SK-N-SH (cell line): Measurements from ENCODE around the gene B4GALNT3.

Experiments used
- EP300 ChIP-seq, 2 experiments: IDR thresholded peaks; 2 replicates each; pipeline versions ENCODE4 v1.4.0 to v1.6.1; 2012; ENCODE audit warnings: borderline replicate concordance in 1 of 2, low read depth in 1 of 2, low read length in 1 of 2
- FOXM1 ChIP-seq: IDR thresholded peaks from 2 replicates; pipeline ENCODE4 v1.4.0; 2012; ENCODE audit warnings: low read depth, mild to moderate bottlenecking
- NRF1 ChIP-seq: IDR thresholded peaks from 2 replicates; pipeline ENCODE4 v1.6.1; 2012; ENCODE audit warnings: low read depth, mild to moderate bottlenecking, low read length
- POLR2AphosphoS5 ChIP-seq: IDR thresholded peaks from 2 replicates; pipeline ENCODE4 v1.6.1; 2012; ENCODE audit warnings: low read depth, low read length
- RAD21 ChIP-seq: IDR thresholded peaks from 2 replicates; pipeline ENCODE4 v1.6.1; 2012; ENCODE audit warnings: mild to moderate bottlenecking, low read length
- TAF1 ChIP-seq: IDR thresholded peaks from 2 replicates; pipeline ENCODE4 v1.6.1; 2012; ENCODE audit warnings: low read depth, mild to moderate bottlenecking, low read length, moderate library complexity, borderline replicate concordance
- TF ChIP-seq, protein P1 (sequence below): IDR thresholded peaks from 2 replicates; pipeline ENCODE4; 2012
- TF ChIP-seq, protein P2 (sequence below): fragments of 200-600 bp; sonication (generic); IDR thresholded peaks from 2 replicates; pipeline ENCODE4 v1.6.1; 2017; ENCODE audit warnings: antibody characterized with exemption, mild to moderate bottlenecking, moderate library complexity
- TF ChIP-seq, protein P3 (sequence below): fragments of 150-350 bp; IDR thresholded peaks from 2 replicates; pipeline ENCODE4 v1.6.1; 2017; ENCODE audit warnings: antibody characterized with exemption, low read length, low read depth, borderline replicate concordance
- TF ChIP-seq, protein P4 (sequence below): IDR thresholded peaks from 2 replicates; pipeline ENCODE4 v1.6.1; 2012; ENCODE audit warnings: mild to moderate bottlenecking, low read depth, low read length, moderate library complexity

GRCh38 chr12:454833-455232, 4.9 kb upstream of the B4GALNT3 start:
- TF ChIP-seq POLR2AphosphoS5 (no peak), FOXM1 (no peak), EP300 (IDR thresholded peaks at IDR 0.05; ENCODE audit: borderline replicate concordance in 1 of 2, low read depth in 1 of 2, low read length in 1 of 2) (no peak), NRF1 (no peak), TAF1 (no peak), RAD21 (no peak)
- TF ChIP-seq, protein P1, sequence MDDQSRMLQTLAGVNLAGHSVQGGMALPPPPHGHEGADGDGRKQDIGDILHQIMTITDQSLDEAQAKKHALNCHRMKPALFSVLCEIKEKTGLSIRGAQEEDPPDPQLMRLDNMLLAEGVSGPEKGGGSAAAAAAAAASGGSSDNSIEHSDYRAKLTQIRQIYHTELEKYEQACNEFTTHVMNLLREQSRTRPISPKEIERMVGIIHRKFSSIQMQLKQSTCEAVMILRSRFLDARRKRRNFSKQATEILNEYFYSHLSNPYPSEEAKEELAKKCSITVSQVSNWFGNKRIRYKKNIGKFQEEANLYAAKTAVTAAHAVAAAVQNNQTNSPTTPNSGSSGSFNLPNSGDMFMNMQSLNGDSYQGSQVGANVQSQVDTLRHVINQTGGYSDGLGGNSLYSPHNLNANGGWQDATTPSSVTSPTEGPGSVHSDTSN: no peak
- TF ChIP-seq, protein P2, sequence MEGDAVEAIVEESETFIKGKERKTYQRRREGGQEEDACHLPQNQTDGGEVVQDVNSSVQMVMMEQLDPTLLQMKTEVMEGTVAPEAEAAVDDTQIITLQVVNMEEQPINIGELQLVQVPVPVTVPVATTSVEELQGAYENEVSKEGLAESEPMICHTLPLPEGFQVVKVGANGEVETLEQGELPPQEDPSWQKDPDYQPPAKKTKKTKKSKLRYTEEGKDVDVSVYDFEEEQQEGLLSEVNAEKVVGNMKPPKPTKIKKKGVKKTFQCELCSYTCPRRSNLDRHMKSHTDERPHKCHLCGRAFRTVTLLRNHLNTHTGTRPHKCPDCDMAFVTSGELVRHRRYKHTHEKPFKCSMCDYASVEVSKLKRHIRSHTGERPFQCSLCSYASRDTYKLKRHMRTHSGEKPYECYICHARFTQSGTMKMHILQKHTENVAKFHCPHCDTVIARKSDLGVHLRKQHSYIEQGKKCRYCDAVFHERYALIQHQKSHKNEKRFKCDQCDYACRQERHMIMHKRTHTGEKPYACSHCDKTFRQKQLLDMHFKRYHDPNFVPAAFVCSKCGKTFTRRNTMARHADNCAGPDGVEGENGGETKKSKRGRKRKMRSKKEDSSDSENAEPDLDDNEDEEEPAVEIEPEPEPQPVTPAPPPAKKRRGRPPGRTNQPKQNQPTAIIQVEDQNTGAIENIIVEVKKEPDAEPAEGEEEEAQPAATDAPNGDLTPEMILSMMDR: no peak
- TF ChIP-seq, protein P3, sequence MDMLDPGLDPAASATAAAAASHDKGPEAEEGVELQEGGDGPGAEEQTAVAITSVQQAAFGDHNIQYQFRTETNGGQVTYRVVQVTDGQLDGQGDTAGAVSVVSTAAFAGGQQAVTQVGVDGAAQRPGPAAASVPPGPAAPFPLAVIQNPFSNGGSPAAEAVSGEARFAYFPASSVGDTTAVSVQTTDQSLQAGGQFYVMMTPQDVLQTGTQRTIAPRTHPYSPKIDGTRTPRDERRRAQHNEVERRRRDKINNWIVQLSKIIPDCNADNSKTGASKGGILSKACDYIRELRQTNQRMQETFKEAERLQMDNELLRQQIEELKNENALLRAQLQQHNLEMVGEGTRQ: no peak
- TF ChIP-seq, protein P4, sequence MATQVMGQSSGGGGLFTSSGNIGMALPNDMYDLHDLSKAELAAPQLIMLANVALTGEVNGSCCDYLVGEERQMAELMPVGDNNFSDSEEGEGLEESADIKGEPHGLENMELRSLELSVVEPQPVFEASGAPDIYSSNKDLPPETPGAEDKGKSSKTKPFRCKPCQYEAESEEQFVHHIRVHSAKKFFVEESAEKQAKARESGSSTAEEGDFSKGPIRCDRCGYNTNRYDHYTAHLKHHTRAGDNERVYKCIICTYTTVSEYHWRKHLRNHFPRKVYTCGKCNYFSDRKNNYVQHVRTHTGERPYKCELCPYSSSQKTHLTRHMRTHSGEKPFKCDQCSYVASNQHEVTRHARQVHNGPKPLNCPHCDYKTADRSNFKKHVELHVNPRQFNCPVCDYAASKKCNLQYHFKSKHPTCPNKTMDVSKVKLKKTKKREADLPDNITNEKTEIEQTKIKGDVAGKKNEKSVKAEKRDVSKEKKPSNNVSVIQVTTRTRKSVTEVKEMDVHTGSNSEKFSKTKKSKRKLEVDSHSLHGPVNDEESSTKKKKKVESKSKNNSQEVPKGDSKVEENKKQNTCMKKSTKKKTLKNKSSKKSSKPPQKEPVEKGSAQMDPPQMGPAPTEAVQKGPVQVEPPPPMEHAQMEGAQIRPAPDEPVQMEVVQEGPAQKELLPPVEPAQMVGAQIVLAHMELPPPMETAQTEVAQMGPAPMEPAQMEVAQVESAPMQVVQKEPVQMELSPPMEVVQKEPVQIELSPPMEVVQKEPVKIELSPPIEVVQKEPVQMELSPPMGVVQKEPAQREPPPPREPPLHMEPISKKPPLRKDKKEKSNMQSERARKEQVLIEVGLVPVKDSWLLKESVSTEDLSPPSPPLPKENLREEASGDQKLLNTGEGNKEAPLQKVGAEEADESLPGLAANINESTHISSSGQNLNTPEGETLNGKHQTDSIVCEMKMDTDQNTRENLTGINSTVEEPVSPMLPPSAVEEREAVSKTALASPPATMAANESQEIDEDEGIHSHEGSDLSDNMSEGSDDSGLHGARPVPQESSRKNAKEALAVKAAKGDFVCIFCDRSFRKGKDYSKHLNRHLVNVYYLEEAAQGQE: no peak
